NCI-H526 treated with DMSO at 0.1 percent for 48 hours (cell line): ENCODE measurements around the gene ALDOC.

ENCODE experiments used
- DNase-seq: peaks from one replicate; lab custom pipeline; 2025; lab: John Stamatoyannopoulos, UW

Gene ALDOC

DNA sequence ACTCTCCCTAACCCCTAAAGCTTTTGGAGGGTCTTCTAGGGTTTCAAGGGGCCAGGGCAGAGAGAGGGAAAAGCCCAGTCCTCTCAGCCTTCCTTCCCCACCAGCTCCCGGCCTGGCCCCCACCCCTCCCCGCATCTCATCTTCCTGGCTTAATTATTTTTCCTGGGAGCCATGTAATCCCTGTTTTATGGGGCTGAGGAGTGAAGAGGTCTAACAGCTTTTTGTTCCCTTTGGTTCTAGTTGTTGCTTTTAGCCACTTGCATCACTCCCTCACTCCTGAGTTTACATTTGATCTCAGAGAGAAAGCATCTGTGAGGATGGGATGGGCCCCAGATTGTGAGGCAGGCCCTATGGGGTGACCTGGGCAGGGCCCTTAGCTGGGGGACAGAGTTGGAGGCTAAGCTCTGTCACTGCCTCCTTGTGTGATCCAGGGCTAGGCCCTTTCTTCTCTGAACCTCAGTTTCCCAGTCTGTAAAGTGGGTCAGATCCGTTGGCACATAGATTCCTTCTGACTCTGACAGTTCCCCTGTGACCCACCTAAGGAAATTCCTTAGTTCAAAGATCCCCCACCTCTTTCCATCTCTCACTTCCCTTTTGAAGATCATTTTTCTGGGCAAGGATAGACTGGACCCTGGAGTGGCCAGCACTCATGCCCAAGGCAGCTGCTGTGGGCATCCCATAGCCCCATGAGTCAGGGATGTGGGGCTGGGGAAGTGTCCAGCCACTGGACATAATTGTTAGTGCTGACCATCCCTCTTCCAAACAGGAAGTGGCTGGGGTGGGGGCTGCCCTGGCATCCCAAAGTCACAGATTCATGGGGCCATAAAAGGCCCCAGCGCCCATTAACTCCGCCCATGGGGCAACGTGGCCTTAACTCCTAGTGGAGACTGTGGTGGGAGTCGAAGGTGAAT lies 44.4 kb downstream of the ALDOC start:
- no peak for DNase-seq

DNA sequence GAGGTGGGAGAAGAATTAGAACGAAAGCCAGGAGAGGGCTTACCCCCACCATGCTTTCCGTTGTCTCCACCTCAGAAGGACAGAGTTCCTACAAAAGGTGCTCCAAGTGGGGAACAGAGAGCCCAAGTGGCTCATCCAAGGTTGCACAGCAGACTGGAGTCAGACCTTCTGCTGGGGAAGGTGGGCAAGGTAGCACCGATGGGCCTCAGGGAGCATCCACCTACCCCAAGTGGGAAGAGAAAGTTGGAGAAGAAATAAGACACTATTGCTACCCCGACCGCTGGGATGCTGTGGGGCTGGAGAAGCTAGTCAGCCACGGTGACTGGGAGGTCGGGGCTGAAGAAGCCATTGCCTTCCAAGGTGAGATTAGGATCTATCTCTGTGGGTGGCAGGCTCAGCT lies 45.8 kb downstream of the ALDOC start:
- no peak for DNase-seq

GRCh38 chr17:28530250-28530649 lies 46.4 kb downstream of the ALDOC start:
- DNase-seq = no peak

- DNase-seq = no peak
Observed at GRCh38 chr17:28529013-28529400, 47.7 kb downstream of the ALDOC start.

GRCh38 chr17:28528327-28529012 lies 48.2 kb downstream of the ALDOC start:
- no peak for DNase-seq

DNA sequence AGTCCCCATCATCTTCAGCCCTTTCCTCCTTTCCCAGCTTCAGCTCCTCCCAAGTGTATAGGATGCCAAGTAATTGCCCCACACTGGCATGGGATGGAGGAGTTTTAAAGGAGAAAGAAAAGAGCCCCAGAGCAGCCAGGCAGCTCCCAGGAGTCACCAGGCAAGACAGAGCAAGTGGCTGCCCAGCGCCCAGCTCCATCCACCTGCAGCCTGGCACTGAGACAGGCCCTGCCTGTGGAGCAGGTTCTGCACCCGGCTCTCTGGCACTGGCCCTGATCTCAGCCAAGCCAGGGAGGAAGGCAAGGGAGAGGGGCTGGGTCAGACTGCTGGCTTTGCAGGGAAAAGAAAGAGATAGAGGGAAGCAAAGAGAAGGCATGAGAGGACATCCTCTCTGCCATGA lies 48.8 kb downstream of the ALDOC start:
- DNase-seq = no peak

DNA sequence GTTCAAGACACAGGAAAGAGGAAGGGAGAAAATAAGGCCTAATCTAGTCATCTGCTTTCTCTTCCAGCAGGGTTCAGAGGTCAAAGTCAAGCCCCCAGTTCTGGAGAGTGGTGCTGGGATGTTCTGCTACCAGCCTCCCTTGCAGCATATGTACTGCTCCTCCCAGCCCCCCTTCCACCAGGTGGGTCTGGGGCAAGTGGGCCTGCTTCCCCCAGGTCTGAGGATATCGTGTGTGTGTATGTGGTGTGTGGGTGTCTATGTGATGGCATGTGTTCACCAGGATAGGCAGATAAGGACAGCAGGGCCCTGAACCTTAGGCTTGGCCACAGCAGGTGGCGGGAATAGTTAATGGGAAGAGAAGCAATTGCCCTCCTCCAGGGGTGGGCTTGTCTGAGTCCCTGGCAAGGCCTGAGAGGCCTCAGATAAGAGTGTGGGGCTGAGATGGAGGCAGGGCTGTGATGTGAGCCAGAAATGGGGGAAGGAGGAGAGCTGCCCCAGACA lies 49.5 kb downstream of the ALDOC start:
- DNase-seq = no peak

- no peak for DNase-seq
Observed at GRCh38 chr17:28526381-28526780, 50.3 kb downstream of the ALDOC start.

DNA sequence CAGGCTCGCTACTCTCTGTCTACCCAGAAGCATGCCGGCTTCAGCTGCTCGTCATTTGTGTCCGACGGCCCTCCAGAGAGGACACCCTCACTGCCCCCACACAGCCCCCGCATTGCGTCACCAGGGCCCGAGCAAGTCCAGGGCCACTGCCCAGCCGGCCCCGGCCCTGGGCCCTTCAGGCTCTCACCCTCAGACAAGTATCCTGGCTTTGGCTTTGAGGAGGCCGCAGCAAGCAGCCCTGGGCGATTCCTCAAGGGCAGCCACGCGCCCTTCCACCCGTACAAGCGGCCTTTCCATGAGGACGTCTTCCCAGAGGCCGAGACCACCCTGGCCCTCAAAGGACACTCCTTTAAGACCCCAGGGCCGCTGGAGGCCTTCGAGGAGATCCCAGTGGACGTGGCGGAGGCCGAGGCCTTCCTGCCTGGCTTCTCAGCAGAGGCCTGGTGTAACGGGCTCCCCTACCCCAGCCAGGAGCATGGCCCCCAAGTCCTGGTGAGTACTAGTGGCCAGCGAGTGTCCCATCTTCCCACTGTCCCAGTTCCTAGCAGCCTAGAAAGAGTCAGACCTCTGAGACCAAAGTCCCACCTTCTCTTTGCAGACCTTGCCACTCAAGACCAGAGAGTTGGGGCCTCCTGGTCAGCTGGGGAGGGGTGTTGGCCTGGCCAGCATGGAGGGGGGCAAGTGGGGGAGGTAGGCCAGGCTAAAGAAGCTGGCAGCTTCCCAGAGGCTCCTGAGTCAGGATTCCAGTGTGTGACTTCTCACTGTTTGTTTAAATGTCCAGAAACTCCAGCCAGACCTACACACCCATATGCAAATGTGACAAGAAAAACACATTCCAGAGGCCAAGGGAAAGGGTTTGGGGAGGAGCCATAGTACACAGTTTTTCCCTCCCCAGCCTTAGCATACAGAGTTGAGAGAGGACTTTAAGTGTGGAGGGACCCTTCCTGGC lies 51.9 kb downstream of the ALDOC start:
- DNase-seq = peak; percentile 37

- no peak for DNase-seq
Observed at GRCh38 chr17:28523876-28524275, 52.8 kb downstream of the ALDOC start.

DNA sequence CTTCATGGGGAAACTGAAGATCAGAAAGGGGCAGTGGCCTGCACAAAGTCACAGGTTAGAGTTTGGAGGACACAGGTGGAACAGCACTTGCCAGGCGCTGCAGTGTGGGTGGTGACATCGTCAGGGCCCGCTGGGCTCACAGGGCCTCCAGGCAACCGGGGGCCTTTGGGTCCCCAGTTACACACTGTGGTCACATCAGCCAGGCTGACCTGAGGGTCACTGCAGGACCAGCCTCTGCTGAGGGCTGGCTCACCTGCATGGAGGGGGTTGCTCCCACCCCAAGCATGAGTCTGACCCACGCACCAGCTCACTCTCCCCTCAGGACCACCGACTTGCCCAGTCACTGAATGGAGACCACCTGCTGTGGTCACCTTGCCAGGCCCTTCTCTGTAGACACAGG lies 53.5 kb downstream of the ALDOC start:
- no peak for DNase-seq
